ENCODE results near the gene CSTF2T.

The CSTF2T gene

DNA sequence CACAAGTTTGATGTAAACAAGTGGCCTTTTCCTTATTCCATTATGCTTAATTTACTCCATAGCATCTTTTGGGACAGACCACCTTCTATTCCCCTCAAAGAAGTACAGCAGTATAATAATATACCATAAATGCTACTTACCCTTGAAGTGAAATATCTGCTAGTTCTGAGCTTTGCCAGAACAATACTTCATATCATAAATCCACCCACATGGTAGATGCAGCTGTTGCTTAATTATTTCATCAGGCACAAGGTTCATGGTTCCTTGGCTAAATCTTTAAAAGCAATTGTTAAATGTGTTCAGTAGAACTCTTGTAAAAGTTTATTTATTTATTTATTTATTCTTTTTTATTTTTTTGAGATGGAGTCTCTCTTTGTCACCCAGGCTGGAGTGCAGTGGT lies 32.9 kb downstream of the CSTF2T start:
- Histone ChIP-seq H3K27me3 (ENCODE audit: low read length) (no peaks in the 10 kb centered on the region), H3K4me2 (ENCODE audit: low read depth, low read length, poor library complexity, severe bottlenecking) (no peak overlapping the region), H3K36me3 (ENCODE audit: low read length) (no peaks in the 10 kb centered on the region), H3K9ac (ENCODE audit: low read length) (no peak overlapping the region), H3K9me2 (replicated peaks; ENCODE audit: insufficient read depth, low read length) (no peaks in the 10 kb centered on the region), H4K20me1 (ENCODE audit: low read depth, low read length) (no peaks in the 10 kb centered on the region), H3K9me3 (ENCODE audit: insufficient read depth, low read length) (no peaks in the 10 kb centered on the region), H3K79me2 (ENCODE audit: insufficient read depth, low read length) (no peaks in the 10 kb centered on the region), H3K4me3 (ENCODE audit: insufficient read depth, low read length, poor library complexity, severe bottlenecking) (no peak overlapping the region), H3F3A (ENCODE audit: insufficient read depth) (no peaks in the 10 kb centered on the region), H2AFZ (ENCODE audit: low read depth, low read length, severe bottlenecking) (no peak overlapping the region), H3K27ac (ENCODE audit: low read depth, low read length) (no peak overlapping the region)
- TF ChIP-seq, protein P1, sequence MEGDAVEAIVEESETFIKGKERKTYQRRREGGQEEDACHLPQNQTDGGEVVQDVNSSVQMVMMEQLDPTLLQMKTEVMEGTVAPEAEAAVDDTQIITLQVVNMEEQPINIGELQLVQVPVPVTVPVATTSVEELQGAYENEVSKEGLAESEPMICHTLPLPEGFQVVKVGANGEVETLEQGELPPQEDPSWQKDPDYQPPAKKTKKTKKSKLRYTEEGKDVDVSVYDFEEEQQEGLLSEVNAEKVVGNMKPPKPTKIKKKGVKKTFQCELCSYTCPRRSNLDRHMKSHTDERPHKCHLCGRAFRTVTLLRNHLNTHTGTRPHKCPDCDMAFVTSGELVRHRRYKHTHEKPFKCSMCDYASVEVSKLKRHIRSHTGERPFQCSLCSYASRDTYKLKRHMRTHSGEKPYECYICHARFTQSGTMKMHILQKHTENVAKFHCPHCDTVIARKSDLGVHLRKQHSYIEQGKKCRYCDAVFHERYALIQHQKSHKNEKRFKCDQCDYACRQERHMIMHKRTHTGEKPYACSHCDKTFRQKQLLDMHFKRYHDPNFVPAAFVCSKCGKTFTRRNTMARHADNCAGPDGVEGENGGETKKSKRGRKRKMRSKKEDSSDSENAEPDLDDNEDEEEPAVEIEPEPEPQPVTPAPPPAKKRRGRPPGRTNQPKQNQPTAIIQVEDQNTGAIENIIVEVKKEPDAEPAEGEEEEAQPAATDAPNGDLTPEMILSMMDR (IDR thresholded peaks at IDR 0.05; ENCODE audit: insufficient read depth, low read length, poor library complexity, severe bottlenecking), result no peak
- no peak for TF ChIP-seq EZH2phosphoT487 (conservative IDR thresholded peaks at IDR 0.05; ENCODE audit: low read length)

DNA sequence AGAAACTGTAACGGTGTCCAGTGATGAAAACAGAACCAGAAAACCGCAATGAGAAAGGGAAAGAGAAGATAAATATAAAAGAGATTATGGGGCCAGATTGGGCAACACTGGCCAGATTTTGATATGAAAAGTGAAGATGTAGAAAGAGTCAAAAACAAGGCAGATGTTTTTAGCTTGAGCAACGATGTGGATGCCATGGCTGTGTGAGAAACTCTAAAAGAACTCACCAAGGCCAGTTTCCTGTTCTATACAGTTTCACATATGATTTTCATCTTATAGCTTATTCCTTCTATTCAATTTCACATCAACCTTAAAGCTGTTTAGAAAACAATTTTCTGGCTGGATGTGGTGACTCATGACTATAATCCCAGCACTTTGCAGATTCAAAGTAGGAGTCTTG lies 36.3 kb downstream of the CSTF2T start:
- Histone ChIP-seq H3K9ac (ENCODE audit: low read length) (no peak overlapping the region), H3F3A (ENCODE audit: insufficient read depth) (no peaks in the 10 kb centered on the region), H3K27me3 (ENCODE audit: low read length) (no peaks in the 10 kb centered on the region), H3K4me2 (ENCODE audit: low read depth, low read length, poor library complexity, severe bottlenecking) (no peak overlapping the region), H3K27ac (ENCODE audit: low read depth, low read length) (no peak overlapping the region), H3K9me2 (replicated peaks; ENCODE audit: insufficient read depth, low read length) (no peaks in the 10 kb centered on the region), H3K79me2 (ENCODE audit: insufficient read depth, low read length) (no peaks in the 10 kb centered on the region), H3K36me3 (ENCODE audit: low read length) (no peaks in the 10 kb centered on the region), H3K9me3 (ENCODE audit: insufficient read depth, low read length) (no peaks in the 10 kb centered on the region), H3K4me3 (ENCODE audit: insufficient read depth, low read length, poor library complexity, severe bottlenecking) (no peak overlapping the region), H2AFZ (ENCODE audit: low read depth, low read length, severe bottlenecking) (no peak overlapping the region), H4K20me1 (ENCODE audit: low read depth, low read length) (no peaks in the 10 kb centered on the region)
- no peak for TF ChIP-seq EZH2phosphoT487 (conservative IDR thresholded peaks at IDR 0.05; ENCODE audit: low read length)
- TF ChIP-seq, protein P1 (IDR thresholded peaks at IDR 0.05; ENCODE audit: insufficient read depth, low read length, poor library complexity, severe bottlenecking), result no peak

DNA sequence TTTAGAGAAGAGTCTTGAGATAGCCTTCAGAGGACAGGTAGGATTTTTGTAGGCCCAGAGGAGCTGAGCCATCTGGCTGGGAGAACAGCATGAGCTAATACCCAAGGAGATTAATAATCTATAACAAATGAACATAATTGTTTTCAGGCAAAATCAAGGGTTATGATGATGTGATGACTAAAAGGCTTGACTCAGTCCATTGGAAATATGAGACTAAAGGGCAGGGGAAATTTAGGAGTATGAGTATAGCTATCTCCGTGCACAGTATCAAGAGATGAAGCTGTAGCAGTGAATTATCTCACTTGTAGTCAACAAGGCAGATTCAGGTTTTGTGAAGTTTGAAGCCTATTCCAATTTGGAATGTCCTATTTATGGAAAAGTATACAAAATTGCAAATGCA lies 40.1 kb downstream of the CSTF2T start:
- Histone ChIP-seq H3K36me3 (ENCODE audit: low read length) (no peaks in the 10 kb centered on the region), H4K20me1 (ENCODE audit: low read depth, low read length) (no peaks in the 10 kb centered on the region), H3F3A (ENCODE audit: insufficient read depth) (no peaks in the 10 kb centered on the region), H3K4me2 (ENCODE audit: low read depth, low read length, poor library complexity, severe bottlenecking) (no peak overlapping the region), H3K27ac (ENCODE audit: low read depth, low read length) (no peak overlapping the region), H2AFZ (ENCODE audit: low read depth, low read length, severe bottlenecking) (no peak overlapping the region), H3K9me2 (replicated peaks; ENCODE audit: insufficient read depth, low read length) (no peaks in the 10 kb centered on the region), H3K9ac (ENCODE audit: low read length) (no peak overlapping the region), H3K79me2 (ENCODE audit: insufficient read depth, low read length) (no peaks in the 10 kb centered on the region), H3K9me3 (ENCODE audit: insufficient read depth, low read length) (no peaks in the 10 kb centered on the region), H3K27me3 (ENCODE audit: low read length) (no peaks in the 10 kb centered on the region), H3K4me3 (ENCODE audit: insufficient read depth, low read length, poor library complexity, severe bottlenecking) (no peak overlapping the region)
- TF ChIP-seq, protein P1 (IDR thresholded peaks at IDR 0.05; ENCODE audit: insufficient read depth, low read length, poor library complexity, severe bottlenecking), result no peak
- TF ChIP-seq EZH2phosphoT487 (conservative IDR thresholded peaks at IDR 0.05; ENCODE audit: low read length), result no peak
